Activated CD8-positive, alpha-beta memory T cell treated with anti-CD3 and anti-CD28 coated beads, Interleukin-2, amount 10 ng/mL, durations not matched to agents 7 days and 5 days (primary cell): ENCODE measurements around the gene ANKRD12. TPM values are rescaled to one million over a fixed set of nuclear protein-coding genes. Genes with fewer than 3 reads are reported as not detected.

Experiments
- ATAC-seq: fragments of 150-1000 bp; cut with Tn5 transposase; one replicate; pipeline ENCODE4 v1.10.0; 2021; ENCODE audit warnings: moderate library complexity
- CTCF ChIA-PET: fragments of 350-600 bp; sonication (Branson Sonifier 250); formaldehyde crosslinking; loops from one replicate; lab custom pipeline; 2021; ENCODE audit warnings: antibody characterized with exemption; lab: Charles Lee
- DNase-seq: peaks from one replicate; pipeline ENCODE4 v3.0.0-alpha.2; 2020
- H3K27ac Mint-ChIP-seq: one replicate; pipeline ENCODE4 v1.8.0; 2021; ENCODE audit warnings: mild to moderate bottlenecking, mixed read lengths
- H3K27me3 Mint-ChIP-seq: one replicate; pipeline ENCODE4 v1.8.0; 2021; ENCODE audit warnings: mixed read lengths
- H3K36me3 Mint-ChIP-seq: one replicate; pipeline ENCODE4 v1.8.0; 2021; ENCODE audit warnings: mild to moderate bottlenecking, mixed read lengths
- H3K4me1 Mint-ChIP-seq: one replicate; pipeline ENCODE4 v1.8.0; 2021; ENCODE audit warnings: mixed read lengths
- H3K4me3 Mint-ChIP-seq: one replicate; pipeline ENCODE4 v1.8.0; 2021; ENCODE audit warnings: mild to moderate bottlenecking, moderate library complexity, mixed read lengths
- H3K9me3 Mint-ChIP-seq: one replicate; pipeline ENCODE4 v1.8.0; 2022; ENCODE audit warnings: low read depth, mixed read lengths
- total RNA-seq, 2 experiments: library from RNA; stranded (reverse); gene quantifications; one replicate each; pipeline ENCODE4 v1.2.3, GENCODE V29; 2021

ANKRD12 gene
- total RNA-seq, 2 experiments from 2014 or later, result 67.5 to 76.9 TPM

- no peaks in the 10 kb centered on the region for H3K9me3 Mint-ChIP-seq
- peaks cover 48% of the 10 kb centered on the region for H3K36me3 Mint-ChIP-seq
- H3K4me3 Mint-ChIP-seq, result peak overlapping the region; percentile 24
- peaks cover 18% of the 10 kb centered on the region for H3K4me1 Mint-ChIP-seq
- H3K27ac Mint-ChIP-seq, result peak overlapping the region; percentile 36
- CTCF ChIA-PET, result no interaction called here
- no peaks in the 10 kb centered on the region for H3K27me3 Mint-ChIP-seq
- ATAC-seq (peak; percentile 45), DNase-seq (no peak)
Measured at GRCh38 chr18:9211955-9212354, 75.4 kb downstream of the ANKRD12 start.

GRCh38 chr18:9215221-9215933, 78.8 kb downstream of the ANKRD12 start:
- Mint-ChIP-seq H3K9me3 (no peaks in the 10 kb centered on the region), H3K4me1 (peaks cover 18% of the 10 kb centered on the region), H3K27me3 (no peaks in the 10 kb centered on the region), H3K27ac (no peak overlapping the region), H3K4me3 (no peak overlapping the region), H3K36me3 (peaks cover 58% of the 10 kb centered on the region)
- ATAC-seq, result no peak
- no peak for DNase-seq
- CTCF ChIA-PET, result interaction anchor here (1.5 kb wide), 1 partner anchor 142 kb away, joined by 5 read pairs; no protein-coding TSS in a partner anchor

- Mint-ChIP-seq H3K27ac (no peak overlapping the region), H3K9me3 (no peaks in the 10 kb centered on the region), H3K36me3 (peaks cover 63% of the 10 kb centered on the region), H3K4me1 (peaks cover 12% of the 10 kb centered on the region), H3K4me3 (no peak overlapping the region), H3K27me3 (no peaks in the 10 kb centered on the region)
- ATAC-seq (no peak), DNase-seq (no peak)
- CTCF ChIA-PET, result interaction anchor here (0.6 to 0.9 kb wide), 2 partner anchors 10 to 293 kb away, joined by 3 to 4 read pairs; no protein-coding TSS in a partner anchor
Measured at GRCh38 chr18:9216459-9216858, 79.9 kb downstream of the ANKRD12 start.

GRCh38 chr18:9217743-9218451, 81.3 kb downstream of the ANKRD12 start:
- H3K4me3 Mint-ChIP-seq, result no peak overlapping the region
- CTCF ChIA-PET, result no interaction called here
- peaks cover 6% of the 10 kb centered on the region for H3K4me1 Mint-ChIP-seq
- no peaks in the 10 kb centered on the region for H3K27me3 Mint-ChIP-seq
- DNase-seq, result no peak
- peaks cover 67% of the 10 kb centered on the region for H3K36me3 Mint-ChIP-seq
- no peaks in the 10 kb centered on the region for H3K9me3 Mint-ChIP-seq
- H3K27ac Mint-ChIP-seq, result no peak overlapping the region
- ATAC-seq, result no peak

- Mint-ChIP-seq H3K27ac (no peak overlapping the region), H3K4me1 (peaks cover 3% of the 10 kb centered on the region), H3K4me3 (no peak overlapping the region), H3K9me3 (no peaks in the 10 kb centered on the region), H3K27me3 (no peaks in the 10 kb centered on the region), H3K36me3 (peaks cover 58% of the 10 kb centered on the region)
- no peak for DNase-seq
- ATAC-seq, result no peak
- CTCF ChIA-PET, result interaction anchor here (1.5 kb wide), 1 partner anchor 15 kb away, joined by 6 read pairs; no protein-coding TSS in a partner anchor
Measured at GRCh38 chr18:9221040-9221439, 84.5 kb downstream of the ANKRD12 start.

GRCh38 chr18:9221661-9222060, 85.1 kb downstream of the ANKRD12 start:
- no peak for DNase-seq
- Mint-ChIP-seq H3K27me3 (no peaks in the 10 kb centered on the region), H3K9me3 (no peaks in the 10 kb centered on the region), H3K4me3 (no peak overlapping the region), H3K4me1 (peaks cover 3% of the 10 kb centered on the region), H3K27ac (no peak overlapping the region), H3K36me3 (peaks cover 60% of the 10 kb centered on the region)
- CTCF ChIA-PET, result interaction anchor here (1.5 kb wide), 1 partner anchor 14 kb away, joined by 6 read pairs; no protein-coding TSS in a partner anchor
- ATAC-seq, result no peak

- no peaks in the 10 kb centered on the region for H3K27me3 Mint-ChIP-seq
- H3K36me3 Mint-ChIP-seq, result peaks cover 63% of the 10 kb centered on the region
- DNase-seq (no peak), ATAC-seq (no peak)
- CTCF ChIA-PET, result no interaction called here
- no peaks in the 10 kb centered on the region for H3K9me3 Mint-ChIP-seq
- no peak overlapping the region for H3K27ac Mint-ChIP-seq
- H3K4me1 Mint-ChIP-seq, result peaks cover 3% of the 10 kb centered on the region
- no peak overlapping the region for H3K4me3 Mint-ChIP-seq
Measured at GRCh38 chr18:9223356-9223755, 86.8 kb downstream of the ANKRD12 start.

- Mint-ChIP-seq H3K4me1 (peaks cover 2% of the 10 kb centered on the region), H3K27me3 (no peaks in the 10 kb centered on the region), H3K4me3 (no peak overlapping the region), H3K36me3 (peaks cover 73% of the 10 kb centered on the region), H3K9me3 (peaks cover 2% of the 10 kb centered on the region), H3K27ac (no peak overlapping the region)
- CTCF ChIA-PET, result no interaction called here
- DNase-seq (no peak), ATAC-seq (no peak)
Measured at GRCh38 chr18:9226463-9226862, 89.9 kb downstream of the ANKRD12 start.

GRCh38 chr18:9231852-9232486, 95.4 kb downstream of the ANKRD12 start:
- Mint-ChIP-seq H3K36me3 (peaks cover 85% of the 10 kb centered on the region), H3K9me3 (peaks cover 14% of the 10 kb centered on the region), H3K27me3 (no peaks in the 10 kb centered on the region), H3K4me1 (no peaks in the 10 kb centered on the region), H3K27ac (no peak overlapping the region), H3K4me3 (no peak overlapping the region)
- no peak for ATAC-seq
- no peak for DNase-seq
- CTCF ChIA-PET, result interaction anchor here (0.7 kb wide), 1 partner anchor 12 kb away, joined by 3 read pairs; no protein-coding TSS in a partner anchor

- no peak overlapping the region for H3K4me3 Mint-ChIP-seq
- ATAC-seq, result no peak
- no peak overlapping the region for H3K27ac Mint-ChIP-seq
Measured at GRCh38 chr18:9232977-9233376, 96.4 kb downstream of the ANKRD12 start.

GRCh38 chr18:9233771-9234440, 97.3 kb downstream of the ANKRD12 start:
- Mint-ChIP-seq H3K9me3 (peaks cover 14% of the 10 kb centered on the region), H3K4me1 (peaks cover 7% of the 10 kb centered on the region), H3K27me3 (no peaks in the 10 kb centered on the region), H3K4me3 (no peak overlapping the region), H3K36me3 (peaks cover 87% of the 10 kb centered on the region), H3K27ac (no peak overlapping the region)
- CTCF ChIA-PET, result interaction anchor here (1.7 kb wide), 1 partner anchor 160 kb away, joined by 4 read pairs; no protein-coding TSS in a partner anchor
- no peak for DNase-seq
- ATAC-seq, result no peak

More at GRCh38 chr18:9232977-9233376, 96.4 kb downstream of the ANKRD12 start:
- H3K27me3 Mint-ChIP-seq, result no peaks in the 10 kb centered on the region
- peaks cover 88% of the 10 kb centered on the region for H3K36me3 Mint-ChIP-seq
- DNase-seq, result no peak
- H3K4me1 Mint-ChIP-seq, result no peaks in the 10 kb centered on the region
- CTCF ChIA-PET, result no interaction called here
- peaks cover 14% of the 10 kb centered on the region for H3K9me3 Mint-ChIP-seq

GRCh38 chr18:9234528-9234927, 97.9 kb downstream of the ANKRD12 start:
- Mint-ChIP-seq H3K4me3 (no peak overlapping the region), H3K27me3 (no peaks in the 10 kb centered on the region), H3K27ac (no peak overlapping the region), H3K4me1 (peaks cover 8% of the 10 kb centered on the region), H3K36me3 (peaks cover 85% of the 10 kb centered on the region), H3K9me3 (peaks cover 14% of the 10 kb centered on the region)
- ATAC-seq, result no peak
- DNase-seq, result no peak
- CTCF ChIA-PET, result interaction anchor here (1.7 kb wide), 1 partner anchor 161 kb away, joined by 4 read pairs; no protein-coding TSS in a partner anchor

GRCh38 chr18:9237981-9238380, 101.4 kb downstream of the ANKRD12 start:
- Mint-ChIP-seq H3K4me3 (no peak overlapping the region), H3K27ac (no peak overlapping the region), H3K36me3 (peaks cover 63% of the 10 kb centered on the region), H3K4me1 (peaks cover 14% of the 10 kb centered on the region), H3K27me3 (no peaks in the 10 kb centered on the region), H3K9me3 (peaks cover 6% of the 10 kb centered on the region)
- CTCF ChIA-PET, result interaction anchor here (1.0 kb wide), 1 partner anchor 164 kb away, joined by 4 read pairs; no protein-coding TSS in a partner anchor
- ATAC-seq (no peak), DNase-seq (no peak)
